ENCODE data around the gene TTC23.
"Not testable (repeated sequence)": the region's sequence is repeated elsewhere in the genome, so short reads cannot be mapped to it uniquely, and the experiment has no call there.

Gene TTC23

GRCh38 chr15:99120050-99120777, 129.2 kb downstream of the TTC23 start:
- DNase-seq (ENCODE audit: low read depth) = no peak

DNA sequence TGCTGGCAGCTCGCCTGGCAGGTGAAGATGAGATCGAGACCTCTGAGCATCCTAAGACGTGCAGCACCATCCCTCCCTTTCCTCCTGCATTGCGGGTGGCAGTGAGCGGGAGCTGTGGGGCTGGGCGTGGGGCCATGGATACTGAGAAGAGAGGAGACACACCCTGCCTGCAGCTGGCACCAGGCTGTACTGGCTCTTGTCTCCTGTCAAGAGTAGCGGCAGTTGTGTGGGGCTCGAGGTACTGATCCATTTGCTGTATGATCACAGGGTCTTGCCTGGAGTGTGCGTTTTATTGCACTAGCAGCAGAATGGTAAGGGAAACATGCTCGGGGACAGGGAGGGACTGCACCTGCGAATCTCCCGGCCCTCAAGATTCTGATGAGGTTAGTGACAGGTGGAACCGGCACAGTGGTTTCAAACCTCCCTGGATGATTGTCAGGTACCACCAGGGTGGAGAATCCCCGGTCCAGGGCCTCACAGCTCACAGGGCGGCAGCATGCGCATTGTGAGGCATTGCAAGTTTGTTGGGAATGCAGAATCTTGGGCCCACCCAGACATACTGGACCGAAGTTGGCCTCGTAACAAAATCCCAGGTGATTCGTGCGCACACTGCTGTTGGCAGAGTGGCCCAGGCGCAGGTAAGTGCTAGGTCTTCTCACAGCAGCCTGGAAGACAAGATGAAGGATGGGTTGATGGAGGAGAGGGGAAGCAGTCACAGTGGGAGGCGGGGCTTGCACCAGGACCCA, 130.4 kb downstream of the TTC23 start:
- no peak for DNase-seq (ENCODE audit: low read depth)

GRCh38 chr15:99118258-99118632, 131.1 kb downstream of the TTC23 start:
- DNase-seq (ENCODE audit: low read depth) = no peak

GRCh38 chr15:99117563-99118257, 131.7 kb downstream of the TTC23 start:
- no peak for DNase-seq (ENCODE audit: low read depth)

DNA sequence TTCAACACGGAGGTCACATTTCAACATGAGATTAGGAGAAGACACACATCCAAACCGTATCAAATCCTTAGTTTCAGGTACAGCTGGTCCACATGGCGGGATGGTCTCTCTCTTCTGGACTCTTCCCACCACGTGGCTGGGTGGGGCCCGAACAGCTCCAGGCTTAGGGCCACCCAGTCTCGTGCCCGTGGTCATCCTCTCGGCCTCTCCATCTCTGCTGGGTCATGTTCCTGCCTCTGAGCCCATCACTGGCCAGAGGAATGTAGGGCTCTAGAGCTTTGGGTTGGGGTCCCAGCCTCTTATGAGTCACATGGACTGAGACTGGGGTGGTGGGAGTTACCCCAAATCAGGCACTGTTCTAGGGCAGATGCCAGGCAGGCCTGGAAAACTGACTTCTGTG, 132.3 kb downstream of the TTC23 start:
- DNase-seq (ENCODE audit: low read depth) = no peak

DNA sequence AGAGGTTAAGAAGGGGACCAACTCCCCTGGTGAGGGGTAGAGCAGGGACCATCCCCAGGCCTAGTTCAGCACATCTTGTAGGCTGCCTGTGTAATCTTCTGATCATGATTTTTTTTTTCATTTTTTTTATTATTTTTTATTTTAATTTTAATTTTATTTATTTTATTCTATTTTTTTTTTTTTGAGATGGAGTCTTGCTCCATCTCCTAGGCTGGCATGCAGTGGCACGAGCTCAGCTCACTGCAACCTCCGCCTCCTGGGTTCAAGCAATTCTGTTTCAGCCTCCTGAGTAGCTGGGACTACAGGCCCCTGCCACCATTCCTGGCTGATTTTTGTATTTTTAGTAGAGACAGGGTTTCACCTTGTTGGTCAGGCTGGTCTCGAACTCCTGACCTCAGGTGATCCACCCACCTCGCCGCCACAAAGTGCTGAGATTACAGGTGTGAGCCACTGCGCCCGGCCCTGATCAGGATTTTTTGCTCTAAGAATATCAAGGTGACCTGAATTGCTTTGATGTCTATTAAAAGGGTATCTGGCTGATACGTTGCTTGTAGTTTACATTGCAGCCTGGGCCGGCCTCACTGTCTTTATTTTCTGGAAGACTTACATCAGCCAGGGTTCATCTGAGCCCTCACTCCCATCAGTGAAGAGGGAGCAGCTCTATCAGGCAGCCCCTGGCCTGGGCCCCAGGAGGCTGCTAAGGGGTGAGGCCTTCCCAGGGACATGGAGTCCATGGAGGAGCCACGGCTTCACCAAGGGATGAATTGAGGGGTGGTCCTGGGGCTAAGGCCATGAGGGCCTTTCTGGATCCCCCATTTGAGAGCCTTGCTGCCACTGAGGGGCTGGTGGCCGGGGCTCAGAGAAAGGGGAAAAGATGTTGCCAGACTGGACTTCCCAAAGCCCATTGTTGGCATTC, 133.8 kb downstream of the TTC23 start:
- no peak for DNase-seq (ENCODE audit: low read depth)

DNA sequence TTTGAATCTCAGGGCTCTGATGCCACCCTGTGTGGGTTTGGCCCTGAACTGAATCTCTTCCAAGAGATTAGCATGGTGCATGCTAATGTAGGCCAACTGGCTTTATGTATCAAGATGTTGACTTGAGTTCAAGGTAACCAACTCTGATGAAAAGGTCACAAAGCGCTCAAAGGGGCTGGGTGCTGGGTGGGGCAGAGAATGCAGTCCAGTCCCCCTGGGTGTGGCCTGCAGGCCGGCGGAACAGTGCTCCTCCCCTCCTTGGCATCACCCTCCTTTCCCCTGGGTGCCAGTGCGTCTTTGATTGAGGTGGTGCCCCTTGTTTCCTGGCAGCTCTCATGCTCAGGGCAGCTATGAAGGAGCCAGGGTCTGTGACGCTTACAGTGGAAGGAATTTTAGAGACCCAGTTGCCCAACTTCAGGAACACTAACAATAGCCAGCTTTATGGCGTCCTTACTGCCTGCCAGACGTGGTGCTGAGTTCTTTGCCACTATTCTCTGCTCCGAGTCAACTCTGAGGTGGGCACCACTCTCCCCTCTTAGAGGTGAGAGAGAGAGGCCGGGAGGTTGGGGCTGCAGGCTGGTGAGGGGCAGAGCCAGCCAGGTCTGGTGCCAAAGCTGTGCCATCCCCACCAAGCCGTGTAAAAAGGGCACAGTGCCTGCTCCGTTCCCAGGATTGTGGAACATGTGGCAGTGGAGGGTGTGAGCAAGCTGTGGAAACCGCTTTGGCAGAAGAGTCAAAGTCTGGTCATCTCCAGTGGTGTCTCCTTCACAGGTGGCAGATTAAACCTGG, 134.7 kb downstream of the TTC23 start:
- DNase-seq (ENCODE audit: low read depth) = no peak

DNA sequence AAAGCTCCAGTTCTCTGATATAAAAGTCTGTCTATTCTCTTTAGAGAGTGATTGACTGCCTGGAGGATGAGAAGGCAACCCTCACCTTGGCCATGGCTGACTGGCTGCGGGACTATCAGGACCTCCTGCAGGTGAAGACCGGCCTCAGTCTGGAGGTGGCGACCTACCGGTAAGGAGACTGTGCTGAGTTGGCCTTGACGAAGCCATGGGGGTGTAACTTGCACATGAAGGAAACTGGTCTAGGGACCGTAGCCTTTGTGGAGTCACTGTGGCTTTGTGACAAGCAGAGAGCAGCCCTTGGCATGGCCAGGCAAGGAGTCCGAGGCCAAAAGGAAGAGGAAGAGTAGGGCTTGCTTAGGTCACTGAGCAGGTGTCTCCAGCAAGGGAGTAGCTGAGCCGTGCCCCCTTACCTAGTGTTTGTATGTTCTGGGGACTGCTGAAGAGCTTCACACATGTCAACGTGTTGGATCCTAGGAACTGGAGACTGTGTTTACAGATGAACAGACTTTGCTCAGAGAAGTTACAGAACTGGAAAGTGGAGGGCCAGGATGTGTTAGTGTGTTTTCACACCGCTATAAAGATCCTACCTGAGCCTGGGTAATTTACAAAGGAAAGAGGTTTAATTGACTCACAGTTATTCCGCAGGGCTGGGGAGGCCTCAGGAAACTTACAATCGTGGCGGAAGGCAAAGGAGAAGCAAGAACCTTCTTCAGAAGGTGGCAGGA, 135.7 kb downstream of the TTC23 start:
- DNase-seq (ENCODE audit: low read depth) = no peak

- not testable (repeated sequence) for DNase-seq (ENCODE audit: low read depth)
These were observed 137.7 kb downstream of the TTC23 start for GRCh38 chr15:99111641-99112040.

GRCh38 chr15:99110581-99111320, 138.6 kb downstream of the TTC23 start:
- DNase-seq (ENCODE audit: low read depth) = no peak

- no peak for DNase-seq (ENCODE audit: low read depth)
These were observed 139.3 kb downstream of the TTC23 start for GRCh38 chr15:99110093-99110492.

GRCh38 chr15:99109555-99110021, 139.8 kb downstream of the TTC23 start:
- DNase-seq (ENCODE audit: low read depth) = no peak

GRCh38 chr15:99108993-99109392, 140.4 kb downstream of the TTC23 start:
- no peak for DNase-seq (ENCODE audit: low read depth)

- no peak for DNase-seq (ENCODE audit: low read depth)
These were observed 142.8 kb downstream of the TTC23 start for GRCh38 chr15:99106417-99107220.

GRCh38 chr15:99105514-99106341, 143.7 kb downstream of the TTC23 start:
- DNase-seq (ENCODE audit: low read depth) = no peak

- DNase-seq (ENCODE audit: low read depth) = no peak
These were observed 144.4 kb downstream of the TTC23 start, which contains the start of gene SYNM for GRCh38 chr15:99104788-99105513. SYNM (plus strand) TSS chr15:99105080; CDS start chr15:99105200, 120 bp downstream.

GRCh38 chr15:99103279-99103678, 146.1 kb downstream of the TTC23 start:
- no peak for DNase-seq (ENCODE audit: low read depth)
